Parathyroid adenoma (tissue), 2 donors: ENCODE data around the gene PRSS1.

Source experiments
- H2AFZ ChIP-seq: fragments of 300-600 bp; sonication (generic); one replicate; pipeline ENCODE4 v1.7.0; 2017; ENCODE audit warnings: antibody characterized with exemption, mild to moderate bottlenecking
- H3K27ac ChIP-seq: fragments of 300-600 bp; sonication (generic); one replicate; pipeline ENCODE4 v1.7.0; 2017
- H3K27me3 ChIP-seq: fragments of 300-600 bp; sonication (generic); one replicate; pipeline ENCODE4 v1.7.0; 2017; ENCODE audit warnings: low read length; ENCODE audit not compliant: control insufficient read depth, insufficient read depth
- H3K36me3 ChIP-seq: fragments of 300-600 bp; sonication (generic); one replicate; pipeline ENCODE4 v1.7.0; 2017; ENCODE audit warnings: low read length; ENCODE audit not compliant: control insufficient read depth, insufficient read depth
- H3K4me1 ChIP-seq: fragments of 300-600 bp; sonication (generic); one replicate; pipeline ENCODE4 v1.7.0; 2017; ENCODE audit warnings: control low read depth
- H3K4me2 ChIP-seq: fragments of 300-600 bp; sonication (generic); one replicate; pipeline ENCODE4 v1.7.0; 2017; ENCODE audit warnings: low read length
- H3K4me3 ChIP-seq: fragments of 300-600 bp; sonication (generic); one replicate; pipeline ENCODE4 v1.7.0; 2017; ENCODE audit warnings: low read depth, low read length
- H3K79me2 ChIP-seq: fragments of 300-600 bp; sonication (generic); one replicate; pipeline ENCODE4 v1.7.0; 2017; ENCODE audit warnings: control low read depth
- H3K9ac ChIP-seq: fragments of 300-600 bp; sonication (generic); one replicate; pipeline ENCODE4 v1.7.0; 2017; ENCODE audit warnings: mild to moderate bottlenecking
- H3K9me3 ChIP-seq: fragments of 300-600 bp; sonication (generic); one replicate; pipeline ENCODE4 v1.7.0; 2017; ENCODE audit warnings: low read length; ENCODE audit not compliant: control insufficient read depth
- TF ChIP-seq, protein P1 (sequence below): fragments of 300-600 bp; sonication (generic); IDR thresholded peaks from one replicate; pipeline ENCODE4 v1.7.0; 2017; ENCODE audit warnings: antibody characterized with exemption, mild to moderate bottlenecking
- donor health status: primary hyperparathyroidism.

PRSS1 gene

DNA sequence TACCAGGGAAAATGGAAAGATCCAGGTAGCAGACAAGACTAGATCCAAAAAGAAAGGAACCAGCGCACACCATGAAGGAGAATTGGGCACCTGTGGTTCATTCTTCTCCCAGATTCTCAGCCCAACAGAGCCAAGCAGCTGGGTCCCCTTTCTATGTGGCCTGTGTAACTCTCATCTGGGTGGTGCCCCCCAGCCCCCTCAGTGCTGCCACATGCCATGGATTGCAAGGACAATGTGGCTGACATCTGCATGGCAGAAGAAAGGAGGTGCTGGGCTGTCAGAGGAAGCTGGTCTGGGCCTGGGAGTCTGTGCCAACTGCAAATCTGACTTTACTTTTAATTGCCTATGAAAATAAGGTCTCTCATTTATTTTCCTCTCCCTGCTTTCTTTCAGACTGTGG, 42.9 kb downstream of the PRSS1 start:
- H3K36me3 ChIP-seq = no peaks in the 10 kb centered on the region
- H2AFZ ChIP-seq = no peak overlapping the region
- no peaks in the 10 kb centered on the region for H3K79me2 ChIP-seq
- no peaks in the 10 kb centered on the region for H3K27me3 ChIP-seq
- no peaks in the 10 kb centered on the region for H3K9me3 ChIP-seq
- H3K9ac ChIP-seq = no peak overlapping the region
- no peak overlapping the region for H3K27ac ChIP-seq
- no peak overlapping the region for H3K4me2 ChIP-seq
- no peaks in the 10 kb centered on the region for H3K4me1 ChIP-seq
- H3K4me3 ChIP-seq = no peak overlapping the region
- TF ChIP-seq, protein P1, sequence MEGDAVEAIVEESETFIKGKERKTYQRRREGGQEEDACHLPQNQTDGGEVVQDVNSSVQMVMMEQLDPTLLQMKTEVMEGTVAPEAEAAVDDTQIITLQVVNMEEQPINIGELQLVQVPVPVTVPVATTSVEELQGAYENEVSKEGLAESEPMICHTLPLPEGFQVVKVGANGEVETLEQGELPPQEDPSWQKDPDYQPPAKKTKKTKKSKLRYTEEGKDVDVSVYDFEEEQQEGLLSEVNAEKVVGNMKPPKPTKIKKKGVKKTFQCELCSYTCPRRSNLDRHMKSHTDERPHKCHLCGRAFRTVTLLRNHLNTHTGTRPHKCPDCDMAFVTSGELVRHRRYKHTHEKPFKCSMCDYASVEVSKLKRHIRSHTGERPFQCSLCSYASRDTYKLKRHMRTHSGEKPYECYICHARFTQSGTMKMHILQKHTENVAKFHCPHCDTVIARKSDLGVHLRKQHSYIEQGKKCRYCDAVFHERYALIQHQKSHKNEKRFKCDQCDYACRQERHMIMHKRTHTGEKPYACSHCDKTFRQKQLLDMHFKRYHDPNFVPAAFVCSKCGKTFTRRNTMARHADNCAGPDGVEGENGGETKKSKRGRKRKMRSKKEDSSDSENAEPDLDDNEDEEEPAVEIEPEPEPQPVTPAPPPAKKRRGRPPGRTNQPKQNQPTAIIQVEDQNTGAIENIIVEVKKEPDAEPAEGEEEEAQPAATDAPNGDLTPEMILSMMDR = no peak

DNA sequence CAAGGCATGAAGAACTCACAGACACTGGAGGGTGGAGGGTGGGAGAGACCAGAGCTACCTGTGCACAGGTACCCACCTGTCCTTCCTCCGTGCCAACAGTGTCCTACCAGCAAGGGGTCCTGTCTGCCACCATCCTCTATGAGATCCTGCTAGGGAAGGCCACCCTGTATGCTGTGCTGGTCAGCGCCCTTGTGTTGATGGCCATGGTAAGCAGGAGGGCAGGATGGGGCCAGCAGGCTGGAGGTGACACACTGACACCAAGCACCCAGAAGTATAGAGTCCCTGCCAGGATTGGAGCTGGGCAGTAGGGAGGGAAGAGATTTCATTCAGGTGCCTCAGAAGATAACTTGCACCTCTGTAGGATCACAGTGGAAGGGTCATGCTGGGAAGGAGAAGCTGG, 43.3 kb downstream of the PRSS1 start:
- Histone ChIP-seq H2AFZ (no peak overlapping the region), H3K79me2 (no peaks in the 10 kb centered on the region), H3K9me3 (no peaks in the 10 kb centered on the region), H3K4me1 (peaks cover 4% of the 10 kb centered on the region), H3K4me3 (no peak overlapping the region), H3K27ac (no peak overlapping the region), H3K4me2 (no peak overlapping the region), H3K27me3 (peaks cover 3% of the 10 kb centered on the region), H3K36me3 (no peaks in the 10 kb centered on the region), H3K9ac (no peak overlapping the region)
- TF ChIP-seq, protein P1 = no peak

DNA sequence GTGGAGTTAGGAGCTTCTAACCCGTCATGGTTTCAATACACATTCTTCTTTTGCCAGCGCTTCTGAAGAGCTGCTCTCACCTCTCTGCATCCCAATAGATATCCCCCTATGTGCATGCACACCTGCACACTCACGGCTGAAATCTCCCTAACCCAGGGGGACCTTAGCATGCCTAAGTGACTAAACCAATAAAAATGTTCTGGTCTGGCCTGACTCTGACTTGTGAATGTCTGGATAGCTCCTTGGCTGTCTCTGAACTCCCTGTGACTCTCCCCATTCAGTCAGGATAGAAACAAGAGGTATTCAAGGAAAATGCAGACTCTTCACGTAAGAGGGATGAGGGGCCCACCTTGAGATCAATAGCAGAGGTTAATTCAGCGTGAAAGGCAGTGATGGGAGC, 43.9 kb downstream of the PRSS1 start:
- H3K27me3 ChIP-seq = peaks cover 7% of the 10 kb centered on the region
- no peak overlapping the region for H3K27ac ChIP-seq
- H3K9ac ChIP-seq = no peak overlapping the region
- no peaks in the 10 kb centered on the region for H3K79me2 ChIP-seq
- H3K4me3 ChIP-seq = no peak overlapping the region
- no peak overlapping the region for H2AFZ ChIP-seq
- TF ChIP-seq, protein P1 = no peak
- no peaks in the 10 kb centered on the region for H3K9me3 ChIP-seq
- H3K36me3 ChIP-seq = no peaks in the 10 kb centered on the region
- peaks cover 6% of the 10 kb centered on the region for H3K4me1 ChIP-seq
- H3K4me2 ChIP-seq = no peak overlapping the region

DNA sequence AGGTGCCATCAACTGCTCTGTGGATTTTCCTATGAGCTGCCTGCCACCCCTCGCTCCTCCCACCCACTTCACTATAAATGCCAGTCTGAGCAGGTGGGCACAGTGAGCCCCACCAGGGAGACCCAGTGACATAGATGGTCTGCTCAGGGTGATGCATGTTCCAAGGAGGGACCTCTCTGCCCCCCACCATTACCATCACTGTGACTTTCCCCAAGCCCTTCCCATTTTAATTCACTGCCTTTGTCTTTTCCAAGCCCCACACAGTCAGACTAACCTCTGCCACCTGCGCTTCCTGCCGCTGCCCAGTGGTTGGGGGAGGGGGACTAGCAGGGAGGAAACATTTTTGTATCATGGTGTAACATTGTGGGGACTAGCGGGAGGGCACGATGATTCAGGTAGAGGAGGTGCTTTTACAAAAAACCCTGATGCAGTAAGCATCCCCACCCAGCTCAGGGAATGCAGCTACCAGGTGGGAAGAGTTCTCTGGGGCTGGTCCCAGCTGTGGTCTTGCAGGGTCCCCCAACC, 46.1 kb downstream of the PRSS1 start:
- Histone ChIP-seq H3K9me3 (no peaks in the 10 kb centered on the region), H3K27me3 (peaks cover 7% of the 10 kb centered on the region), H3K4me1 (peaks cover 6% of the 10 kb centered on the region), H3K36me3 (no peaks in the 10 kb centered on the region), H3K4me2 (no peak overlapping the region), H2AFZ (no peak overlapping the region), H3K79me2 (no peaks in the 10 kb centered on the region), H3K27ac (no peak overlapping the region), H3K9ac (no peak overlapping the region), H3K4me3 (no peak overlapping the region)
- TF ChIP-seq, protein P1 = no peak

DNA sequence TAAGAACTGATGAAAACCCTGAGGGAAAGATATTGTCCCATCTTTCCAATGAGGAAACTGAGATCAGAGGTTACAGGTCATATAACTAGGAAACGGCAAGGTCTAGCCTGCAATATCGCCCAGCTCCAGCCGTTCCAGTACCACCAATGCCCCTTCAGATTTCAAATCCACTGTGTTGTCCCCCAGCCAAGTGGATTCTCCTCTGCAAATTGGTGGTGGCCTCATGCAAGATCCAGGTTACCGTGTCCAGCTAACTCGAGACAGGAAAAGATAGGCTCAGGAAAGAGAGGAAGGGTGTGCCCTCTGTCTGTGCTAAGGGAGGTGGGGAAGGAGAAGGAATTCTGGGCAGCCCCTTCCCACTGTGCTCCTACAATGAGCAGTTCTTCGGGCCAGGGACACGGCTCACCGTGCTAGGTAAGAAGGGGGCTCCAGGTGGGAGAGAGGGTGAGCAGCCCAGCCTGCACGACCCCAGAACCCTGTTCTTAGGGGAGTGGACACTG, 46.8 kb downstream of the PRSS1 start:
- no peak overlapping the region for H3K9ac ChIP-seq
- no peaks in the 10 kb centered on the region for H3K36me3 ChIP-seq
- peaks cover 6% of the 10 kb centered on the region for H3K4me1 ChIP-seq
- no peak overlapping the region for H3K4me3 ChIP-seq
- H3K9me3 ChIP-seq = no peaks in the 10 kb centered on the region
- H2AFZ ChIP-seq = no peak overlapping the region
- no peaks in the 10 kb centered on the region for H3K79me2 ChIP-seq
- TF ChIP-seq, protein P1 = no peak
- H3K4me2 ChIP-seq = no peak overlapping the region
- H3K27me3 ChIP-seq = peaks cover 7% of the 10 kb centered on the region
- no peak overlapping the region for H3K27ac ChIP-seq
